Fibroblast of gingiva (primary cell): ENCODE data around the gene AGT.
"Not testable (repeated sequence)": the region's sequence is repeated elsewhere in the genome, so short reads cannot be mapped to it uniquely, and the experiment has no call there.

ENCODE experiments used
- DNase-seq: peaks from one replicate; pipeline ENCODE4 v3.0.0-alpha.2; 2011; ENCODE audit warnings: low read depth

AGT gene

DNA sequence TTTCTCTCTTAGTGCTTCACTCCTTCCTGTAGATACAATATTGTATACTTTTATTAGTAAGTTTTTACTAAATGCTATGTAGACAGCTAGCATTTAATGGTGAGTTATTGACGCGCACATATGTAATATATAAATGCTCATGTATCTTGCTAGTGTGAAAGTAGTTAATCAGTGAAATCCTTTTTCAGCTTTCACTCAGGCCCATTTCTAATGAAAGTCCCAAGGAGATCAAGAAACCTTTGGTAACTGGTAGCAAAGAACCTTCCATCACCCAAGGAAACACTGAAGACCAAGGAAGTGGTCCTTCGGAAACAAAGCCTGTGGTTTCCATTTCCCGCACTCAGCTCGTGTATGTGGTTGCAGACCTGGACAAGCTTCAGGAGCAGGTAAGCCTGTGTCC is 27.2 kb downstream of the AGT start:
- DNase-seq = no peak

DNA sequence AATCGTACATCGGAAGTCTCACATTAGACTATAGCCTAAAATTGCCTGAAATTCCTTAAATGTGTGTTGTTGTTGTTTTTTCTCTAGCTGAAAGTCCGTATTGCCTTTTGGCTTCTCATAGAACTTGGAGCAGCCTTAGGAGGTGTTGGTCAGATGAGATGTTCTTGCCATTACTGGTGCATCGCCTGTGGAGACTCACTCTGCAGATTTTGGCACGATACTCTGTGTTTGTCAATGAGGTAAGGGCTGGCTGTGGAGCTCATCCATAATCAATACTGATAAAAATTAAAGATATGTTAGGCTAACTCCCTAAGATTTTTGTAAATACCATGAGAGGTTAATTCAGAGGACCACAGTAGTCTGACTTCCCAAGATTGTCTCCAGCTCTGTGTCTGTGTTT is 28.9 kb downstream of the AGT start:
- DNase-seq = no peak

DNA sequence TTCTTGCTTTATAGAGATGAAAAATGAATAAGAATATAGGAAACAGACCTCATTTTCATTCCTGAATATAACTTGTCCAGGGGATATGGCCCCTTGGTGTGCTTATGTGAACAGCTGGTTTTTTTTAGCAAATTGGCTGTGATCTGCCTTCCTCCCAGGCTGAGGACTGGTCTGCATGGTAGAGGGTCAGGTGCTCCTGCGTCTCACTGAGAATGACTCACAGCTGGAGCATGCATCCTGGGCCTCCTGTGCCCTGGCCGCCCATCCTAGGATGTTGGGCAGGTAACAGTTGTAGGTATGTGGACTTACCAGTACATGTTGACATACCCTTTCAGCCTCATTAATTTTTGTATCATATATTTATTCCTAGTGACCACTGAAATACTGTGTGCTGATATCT is 29.8 kb downstream of the AGT start:
- no peak for DNase-seq

DNA sequence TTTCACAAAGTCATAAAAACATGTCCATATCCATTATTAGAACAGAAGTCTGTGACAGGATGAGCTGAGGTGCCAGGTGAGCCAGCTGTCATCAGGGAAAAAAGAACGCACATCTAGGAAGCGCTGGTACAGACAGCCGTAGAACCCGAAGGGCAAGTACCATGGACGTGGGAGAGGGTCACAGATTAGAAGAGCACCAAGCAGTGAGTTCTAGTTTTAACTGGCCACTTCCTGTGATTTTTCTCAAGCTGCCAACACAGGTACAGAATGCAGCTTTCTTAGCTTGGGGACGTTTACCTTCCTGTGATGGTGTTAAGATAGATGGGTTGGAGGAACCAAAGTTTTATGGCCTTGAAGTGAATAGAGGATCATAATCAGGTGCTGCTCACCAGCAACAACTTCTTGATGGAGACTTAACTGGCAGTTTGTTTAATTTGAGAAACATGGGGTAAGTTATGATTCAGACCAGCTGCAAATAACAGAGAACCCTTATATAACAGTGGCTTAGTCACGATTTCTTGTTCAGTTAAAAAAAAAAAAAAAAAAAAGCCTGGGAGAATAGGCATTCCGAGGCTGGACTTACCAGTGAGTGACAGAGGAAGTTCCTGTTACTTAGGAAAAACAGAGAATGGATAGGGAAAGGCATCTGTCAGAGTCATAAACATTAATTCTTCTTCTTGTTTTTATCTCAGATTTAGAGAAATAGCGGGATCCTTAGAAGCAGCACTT is 30.9 kb downstream of the AGT start:
- peak; percentile 40 for DNase-seq

DNA sequence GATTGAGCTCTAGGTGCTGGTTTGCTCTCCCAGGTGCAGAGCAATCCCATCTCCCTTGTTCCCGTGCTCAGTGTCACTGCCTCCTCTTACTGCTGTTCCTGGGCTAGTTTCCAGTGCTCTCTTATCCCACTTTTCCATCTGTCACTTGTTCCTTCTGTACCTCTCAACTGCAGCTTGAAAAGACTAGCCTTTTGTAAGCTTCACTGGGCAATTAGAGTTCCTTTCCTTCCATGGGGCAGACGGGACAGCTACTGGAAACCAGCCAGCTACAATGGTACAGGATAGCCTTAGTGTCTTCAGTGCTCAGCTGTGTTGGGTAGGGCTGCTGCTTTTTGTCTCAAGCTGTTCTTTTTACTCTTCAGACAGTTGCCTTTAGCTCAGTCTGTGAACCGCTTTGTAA is 31.6 kb downstream of the AGT start:
- no peak for DNase-seq

DNA sequence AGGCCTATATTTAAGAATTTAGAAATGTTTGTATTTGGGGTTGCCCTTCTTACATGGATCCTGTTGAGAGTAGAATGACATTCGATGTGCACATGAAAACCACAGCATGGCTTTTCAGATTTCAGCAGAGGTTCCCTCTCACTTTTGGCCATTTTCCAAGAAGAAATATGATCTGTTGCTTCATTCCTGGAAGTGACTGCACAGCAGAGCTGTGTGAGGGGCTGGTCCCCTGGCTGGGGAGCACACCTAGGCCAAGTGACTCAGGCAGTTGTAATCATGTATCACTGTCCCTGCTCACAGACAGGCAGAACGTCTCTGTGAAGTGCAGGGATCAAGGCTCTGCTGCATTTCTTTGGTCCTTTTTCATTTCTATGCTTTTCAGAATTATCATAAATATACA is 32.3 kb downstream of the AGT start:
- DNase-seq = peak; percentile 76

DNA sequence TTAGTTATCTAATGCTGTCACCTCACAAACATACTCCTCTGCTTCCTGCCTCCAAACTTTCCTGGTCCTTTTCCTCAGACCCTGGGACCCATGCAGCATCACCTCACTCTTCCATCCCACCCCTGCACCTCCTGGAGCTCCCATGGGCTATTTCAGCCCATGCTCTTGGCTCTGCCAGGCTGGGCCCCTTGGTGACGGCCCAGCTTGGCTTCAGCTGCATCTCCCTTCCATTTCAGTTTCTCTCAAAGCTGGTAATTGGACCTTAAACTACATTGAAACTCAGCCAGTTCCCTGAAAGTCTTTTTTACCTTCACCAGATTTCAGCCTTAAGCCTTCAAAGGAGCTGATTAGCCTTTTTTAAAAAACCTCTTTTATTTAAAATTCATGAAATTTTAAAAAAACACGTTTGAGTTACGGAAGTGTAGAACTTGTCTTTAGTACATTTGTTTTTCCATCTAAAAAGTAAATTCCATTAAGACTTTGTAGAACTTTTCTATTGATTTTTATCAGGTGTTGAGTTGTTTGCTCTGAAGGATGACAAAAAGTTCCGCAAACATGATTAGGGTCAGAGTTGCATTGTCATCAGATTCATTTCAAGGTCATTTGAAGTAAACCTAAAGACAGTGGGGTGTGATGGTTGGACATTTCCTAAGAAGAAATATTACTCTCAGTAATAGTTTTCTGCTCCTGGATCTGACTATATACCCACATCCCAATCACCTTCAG is 33.5 kb downstream of the AGT start:
- no peak for DNase-seq

DNA sequence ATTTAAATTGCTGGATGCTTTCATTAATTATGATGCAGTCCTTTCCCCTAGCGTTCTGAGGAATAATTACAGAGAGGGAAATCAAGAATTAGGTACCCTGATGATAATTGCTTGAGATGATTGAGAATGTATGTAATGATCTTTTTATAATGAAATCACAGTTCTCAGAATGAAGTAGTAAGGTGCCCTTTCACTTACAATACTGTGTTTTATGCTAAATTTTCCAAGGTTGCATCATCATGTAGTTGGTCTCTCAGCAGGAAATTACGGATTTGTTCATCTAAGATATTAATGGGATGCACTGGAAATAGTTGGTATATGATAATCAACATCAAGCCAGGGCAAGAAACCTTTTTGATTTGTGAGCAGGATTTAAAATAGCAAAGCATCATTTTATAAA is 34.1 kb downstream of the AGT start:
- DNase-seq = no peak

DNA sequence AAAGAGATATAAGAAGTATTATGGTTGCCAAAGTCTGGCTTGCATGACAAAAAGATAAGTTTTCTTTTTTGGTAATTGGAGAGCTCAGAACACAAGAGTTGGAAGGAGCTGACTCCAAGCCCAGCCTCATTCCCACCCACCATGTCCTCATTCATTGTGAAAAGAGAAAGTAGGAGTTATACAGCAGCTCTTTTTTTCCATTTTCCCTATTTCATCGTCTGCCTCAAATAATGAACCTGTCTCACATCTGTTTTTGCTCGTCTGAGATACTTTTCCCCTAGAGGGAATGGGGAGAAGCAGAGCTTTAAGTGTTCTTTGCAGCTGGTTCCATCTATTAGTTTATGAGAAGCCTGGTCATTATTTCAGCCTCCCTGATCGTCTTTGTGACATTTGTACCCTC is 34.7 kb downstream of the AGT start:
- DNase-seq = no peak

DNA sequence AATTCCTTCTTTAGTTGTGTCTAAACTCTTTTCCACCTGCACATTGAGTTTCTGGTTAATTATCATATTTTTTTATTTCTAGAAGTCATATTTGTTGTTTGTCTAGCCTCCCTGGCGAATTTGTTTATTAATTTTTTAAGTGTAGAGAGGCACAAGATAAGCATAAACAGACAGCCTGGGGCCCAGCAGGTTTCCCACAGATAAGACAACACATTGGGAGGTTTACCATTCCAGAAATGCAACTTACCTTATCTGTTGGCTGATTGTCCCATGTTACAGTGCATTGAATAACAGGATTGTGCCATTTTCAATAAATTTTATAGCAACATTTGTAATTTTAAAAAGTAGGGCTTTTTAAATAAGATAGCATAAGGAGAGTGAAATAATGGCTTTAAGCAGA is 36.7 kb downstream of the AGT start:
- DNase-seq = no peak

DNA sequence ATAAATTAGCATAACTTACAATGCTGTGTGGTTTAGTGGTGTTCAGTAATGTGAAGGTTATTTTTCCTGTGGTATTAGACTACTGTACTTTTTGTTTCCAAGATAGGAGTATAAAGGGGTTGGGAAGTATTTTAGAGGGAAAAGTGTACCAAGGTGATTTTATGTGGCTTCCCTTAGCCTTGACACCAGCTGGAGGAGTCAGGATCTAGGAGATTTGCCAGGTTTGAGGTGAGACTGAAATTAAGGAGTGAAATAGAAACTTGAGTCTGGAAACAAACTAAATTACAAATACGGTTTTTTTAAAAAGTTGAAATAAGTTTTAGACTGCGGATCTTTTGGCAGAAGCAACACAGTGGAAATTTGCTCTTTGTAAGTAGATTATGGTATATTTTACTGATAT is 39.3 kb downstream of the AGT start:
- no peak for DNase-seq

DNA sequence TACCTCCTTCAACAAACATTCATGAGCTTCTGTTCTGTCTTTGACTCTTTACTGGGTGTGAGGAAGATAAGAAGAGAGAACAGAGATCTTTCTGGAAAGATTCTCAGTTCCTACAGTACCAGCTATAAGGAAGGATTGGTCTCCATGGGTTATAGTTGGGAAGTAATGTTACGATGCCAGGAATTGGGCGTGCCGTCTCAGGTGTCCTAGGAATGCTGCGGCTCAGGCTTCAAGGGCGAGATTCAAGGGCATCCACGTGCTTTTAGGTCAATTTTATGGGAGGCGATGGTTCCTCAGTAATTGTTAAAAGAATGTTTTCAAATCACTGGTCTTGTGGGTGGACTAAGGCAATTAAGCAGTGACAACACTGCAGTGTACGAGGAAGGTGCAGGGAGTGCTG is 44.4 kb downstream of the AGT start:
- no peak for DNase-seq

DNA sequence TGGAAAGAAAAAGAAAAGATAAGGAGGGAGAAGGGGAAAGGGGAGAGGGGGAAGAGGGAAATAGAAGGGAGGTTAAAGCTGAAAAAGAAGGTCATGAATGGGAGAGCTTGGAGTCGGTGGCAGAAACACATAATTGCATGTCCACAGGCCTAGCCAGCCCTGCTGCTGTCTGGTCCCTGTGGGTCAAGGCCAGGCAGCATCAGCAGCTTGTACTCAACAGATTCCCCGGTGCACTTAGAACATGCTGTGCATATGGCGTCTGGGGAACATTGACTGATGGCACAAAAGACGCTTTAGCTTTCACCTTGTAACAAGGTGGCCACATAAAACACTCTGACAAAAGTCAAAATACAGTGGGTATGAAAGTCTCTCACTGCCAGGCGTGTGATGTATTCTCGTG is 45.7 kb downstream of the AGT start:
- no peak for DNase-seq

DNA sequence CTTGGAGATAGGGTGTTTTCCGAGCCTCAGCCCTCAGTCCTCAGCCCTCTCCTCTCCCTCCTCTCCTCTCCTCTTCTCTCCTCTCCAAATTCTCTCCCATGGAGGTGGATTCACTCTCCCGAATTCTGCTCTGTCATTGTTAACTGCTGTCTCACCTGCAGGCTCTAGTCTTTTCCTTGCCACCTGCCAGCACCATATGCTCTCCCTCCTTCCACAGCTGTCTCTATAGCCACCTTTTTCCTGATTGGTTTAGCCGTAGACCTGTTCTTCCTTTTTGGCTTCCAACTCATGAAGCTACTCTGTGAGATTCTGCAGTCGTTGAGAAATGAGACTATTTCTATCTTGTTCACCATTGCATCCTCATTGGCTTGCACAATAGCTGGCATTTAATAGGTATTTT is 51.9 kb downstream of the AGT start:
- DNase-seq = peak; percentile 41

DNA sequence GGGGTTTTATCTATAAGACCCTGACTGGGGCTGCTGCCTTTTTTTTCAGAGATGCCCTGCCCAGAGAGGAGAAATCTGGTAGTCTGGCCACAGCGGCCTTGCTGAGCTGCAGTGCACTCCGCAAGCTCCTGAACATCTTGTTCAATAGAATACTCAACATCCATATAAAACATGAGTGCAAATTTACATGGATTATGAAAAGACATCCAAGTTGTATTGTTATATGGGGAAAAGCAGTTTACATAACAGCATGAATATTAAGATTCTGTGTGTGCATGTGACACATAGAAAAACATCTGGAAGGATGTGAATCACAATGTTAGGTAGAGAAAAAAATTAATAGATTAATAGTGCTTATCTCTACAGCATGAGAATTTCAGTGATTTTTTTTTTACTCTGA is 55.2 kb downstream of the AGT start:
- no peak for DNase-seq

DNA sequence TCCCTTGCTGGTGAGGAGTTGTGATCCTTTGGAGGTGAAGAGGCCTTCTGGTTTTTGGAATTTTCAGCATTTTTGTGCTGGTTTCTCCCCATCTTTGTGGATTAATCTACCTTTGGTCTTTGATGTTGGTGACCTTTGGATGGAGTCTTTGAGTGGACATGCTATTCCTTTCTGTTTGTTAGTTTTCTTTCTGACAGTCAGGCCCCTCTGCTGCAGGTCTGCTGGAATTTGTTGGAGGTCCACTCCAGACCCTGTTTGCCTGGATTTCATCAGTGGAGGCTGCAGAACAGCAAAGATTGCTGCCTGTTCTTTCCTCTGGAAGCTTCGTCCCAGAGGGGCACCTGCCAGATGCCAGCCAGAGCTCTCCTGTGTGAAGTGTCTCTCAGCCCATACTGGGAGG is 55.8 kb downstream of the AGT start:
- DNase-seq = not testable (repeated sequence)

DNA sequence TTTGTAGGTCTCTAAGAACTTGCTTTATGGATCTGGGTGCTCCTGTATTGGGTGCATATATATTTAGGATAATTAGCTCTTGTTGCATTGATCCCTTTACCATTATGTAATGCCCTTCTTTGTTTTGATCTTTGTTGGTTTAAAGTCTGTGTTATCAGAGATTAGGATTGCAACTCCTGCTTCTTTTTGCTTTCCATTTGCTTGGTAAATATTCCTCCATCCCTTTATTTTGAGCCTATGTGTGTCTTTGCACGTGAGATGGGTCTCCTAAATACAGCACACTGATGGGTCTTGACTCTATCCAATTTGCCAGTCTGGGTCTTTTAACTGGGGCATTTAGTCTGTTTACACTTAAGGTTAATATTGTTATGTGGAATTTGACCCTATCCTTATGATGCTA is 57.2 kb downstream of the AGT start:
- DNase-seq = not testable (repeated sequence)
